Smooth muscle cell (in vitro differentiated cells): Measurements from ENCODE around the gene LIPC. TPM values are rescaled to one million over a fixed set of nuclear protein-coding genes. Genes with fewer than 3 reads are reported as not detected.

Experiments used
- DNase-seq: peaks from one replicate; lab custom pipeline; 2025; ENCODE audit not compliant: unreplicated experiment; lab: John Stamatoyannopoulos, UW
- H2AFZ ChIP-seq: fragments of 200-600 bp; sonication (generic); 2 replicates; pipeline ENCODE4 v1.6.0; 2016; ENCODE audit warnings: antibody characterized with exemption, low read depth, mild to moderate bottlenecking
- H3F3A ChIP-seq: fragments of 200-600 bp; sonication (generic); 2 replicates; pipeline ENCODE4 v1.6.0; 2017; ENCODE audit warnings: antibody characterized with exemption, low read depth
- H3K27ac ChIP-seq: fragments of 200-600 bp; sonication (generic); 2 replicates; pipeline ENCODE4 v1.5.1; 2016; ENCODE audit warnings: low read depth, mild to moderate bottlenecking
- H3K27me3 ChIP-seq: fragments of 200-600 bp; sonication (generic); 2 replicates; pipeline ENCODE4 v1.6.1; 2016; ENCODE audit warnings: low read depth, mild to moderate bottlenecking
- H3K36me3 ChIP-seq: fragments of 200-600 bp; sonication (generic); 2 replicates; pipeline ENCODE4 v1.5.1; 2016; ENCODE audit warnings: low read depth
- H3K4me1 ChIP-seq: fragments of 200-600 bp; sonication (generic); 2 replicates; pipeline ENCODE4 v1.5.1; 2016; ENCODE audit warnings: low read depth
- H3K4me2 ChIP-seq: fragments of 200-600 bp; sonication (generic); 2 replicates; pipeline ENCODE4 v1.6.0; 2016; ENCODE audit warnings: mild to moderate bottlenecking
- H3K4me3 ChIP-seq: fragments of 200-600 bp; sonication (generic); 2 replicates; pipeline ENCODE4 v1.5.1; 2016; ENCODE audit warnings: mild to moderate bottlenecking
- H3K79me2 ChIP-seq: fragments of 200-600 bp; sonication (generic); 2 replicates; pipeline ENCODE4 v1.6.0; 2016; ENCODE audit warnings: low read depth, mild to moderate bottlenecking
- H3K9ac ChIP-seq: fragments of 200-600 bp; sonication (generic); 2 replicates; pipeline ENCODE4 v1.6.0; 2016; ENCODE audit warnings: low read depth
- H3K9me3 ChIP-seq: fragments of 200-600 bp; sonication (generic); replicated peaks from 2 replicates; pipeline ENCODE4 v1.5.1; 2016; ENCODE audit warnings: low read depth
- H4K20me1 ChIP-seq: fragments of 200-600 bp; sonication (generic); 2 replicates; pipeline ENCODE4 v1.6.0; 2016; ENCODE audit warnings: low read depth
- WGBS: methylation state at CpG from one replicate; pipeline ENCODE4 v1.1.7; 2016; ENCODE audit warnings: low lambda C conversion rate; 5-methylcytosine and 5-hydroxymethylcytosine counted together
- polyA plus RNA-seq: library from polyadenylated mRNA; unstranded; fragments of >200 nt; fragmentation: Nextera tagmentation; extraction: Ambion mirVana; gene quantifications from 2 replicates; pipeline ENCODE4 v1.2.1, GENCODE V29; 2016
- total RNA-seq: library from RNA; depleted of rRNA; stranded (reverse); fragments of >200 nt; gene quantifications from 2 replicates; pipeline ENCODE4 v1.2.3, GENCODE V29; 2014
- TF ChIP-seq, protein P1 (sequence below): fragments of 200-600 bp; sonication (generic); IDR thresholded peaks from 2 replicates; pipeline ENCODE4 v1.5.1; 2017; ENCODE audit warnings: borderline replicate concordance, mild to moderate bottlenecking, antibody characterized with exemption; ENCODE audit not compliant: insufficient read depth, poor library complexity, severe bottlenecking

LIPC gene
- total and polyA plus RNA-seq, 2 experiments from 2014 or later: not detected

DNA sequence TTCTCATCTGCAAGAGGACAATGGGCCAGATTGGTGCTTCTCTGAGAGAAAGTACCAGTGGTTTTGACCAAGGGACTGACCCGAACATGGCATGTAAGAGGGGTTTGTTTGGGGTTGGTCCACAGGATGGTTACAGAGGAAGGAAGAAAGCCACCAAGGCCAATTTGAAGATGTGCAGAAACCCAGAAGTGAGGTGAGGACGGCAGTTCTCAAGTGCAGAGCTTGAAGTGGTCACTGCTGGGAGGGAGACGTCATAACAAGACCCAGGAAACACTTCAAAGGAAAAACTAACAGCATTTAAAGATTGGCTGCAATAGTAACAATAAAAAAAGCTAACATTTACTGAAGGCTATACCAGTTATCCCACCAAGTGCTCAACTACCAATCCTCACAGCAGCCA lies 29.1 kb downstream of the LIPC start:
- no peaks in the 10 kb centered on the region for H3F3A ChIP-seq
- no peaks in the 10 kb centered on the region for H3K4me1 ChIP-seq
- no peak overlapping the region for H3K27ac ChIP-seq
- no peaks in the 10 kb centered on the region for H4K20me1 ChIP-seq
- WGBS: 72% methylated on average over 3 of the region's 3 CpGs
- no peak overlapping the region for H3K4me3 ChIP-seq
- no peaks in the 10 kb centered on the region for H3K27me3 ChIP-seq
- no peak overlapping the region for H2AFZ ChIP-seq
- no peak overlapping the region for H3K4me2 ChIP-seq
- H3K36me3 ChIP-seq: no peaks in the 10 kb centered on the region
- TF ChIP-seq, protein P1, sequence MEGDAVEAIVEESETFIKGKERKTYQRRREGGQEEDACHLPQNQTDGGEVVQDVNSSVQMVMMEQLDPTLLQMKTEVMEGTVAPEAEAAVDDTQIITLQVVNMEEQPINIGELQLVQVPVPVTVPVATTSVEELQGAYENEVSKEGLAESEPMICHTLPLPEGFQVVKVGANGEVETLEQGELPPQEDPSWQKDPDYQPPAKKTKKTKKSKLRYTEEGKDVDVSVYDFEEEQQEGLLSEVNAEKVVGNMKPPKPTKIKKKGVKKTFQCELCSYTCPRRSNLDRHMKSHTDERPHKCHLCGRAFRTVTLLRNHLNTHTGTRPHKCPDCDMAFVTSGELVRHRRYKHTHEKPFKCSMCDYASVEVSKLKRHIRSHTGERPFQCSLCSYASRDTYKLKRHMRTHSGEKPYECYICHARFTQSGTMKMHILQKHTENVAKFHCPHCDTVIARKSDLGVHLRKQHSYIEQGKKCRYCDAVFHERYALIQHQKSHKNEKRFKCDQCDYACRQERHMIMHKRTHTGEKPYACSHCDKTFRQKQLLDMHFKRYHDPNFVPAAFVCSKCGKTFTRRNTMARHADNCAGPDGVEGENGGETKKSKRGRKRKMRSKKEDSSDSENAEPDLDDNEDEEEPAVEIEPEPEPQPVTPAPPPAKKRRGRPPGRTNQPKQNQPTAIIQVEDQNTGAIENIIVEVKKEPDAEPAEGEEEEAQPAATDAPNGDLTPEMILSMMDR: no peak
- no peak for DNase-seq
- H3K9ac ChIP-seq: no peak overlapping the region
- H3K9me3 ChIP-seq: no peaks in the 10 kb centered on the region
- H3K79me2 ChIP-seq: no peaks in the 10 kb centered on the region

DNA sequence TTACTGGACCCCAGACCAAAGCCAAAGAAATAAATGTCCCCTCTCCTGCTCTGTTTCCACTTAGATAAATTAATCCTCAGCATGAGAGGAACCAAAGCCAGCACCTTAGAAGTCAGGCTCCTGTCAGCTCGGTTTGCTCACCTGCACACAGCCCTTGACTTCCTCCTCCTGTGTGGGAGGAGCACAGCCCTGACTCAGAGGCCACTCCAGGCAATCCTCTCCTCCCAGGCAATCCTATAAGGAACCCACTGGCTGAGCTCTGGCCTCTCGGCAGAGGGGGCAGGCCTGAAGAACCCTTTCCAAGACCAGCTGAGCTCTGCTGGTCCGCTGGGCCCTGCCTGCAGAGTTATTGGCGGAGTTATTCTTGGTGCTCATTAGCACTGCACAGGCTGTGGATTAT lies 30.8 kb downstream of the LIPC start:
- no peaks in the 10 kb centered on the region for H4K20me1 ChIP-seq
- 50% methylated on average over 4 of the region's 4 CpGs for WGBS
- DNase-seq: no peak
- no peaks in the 10 kb centered on the region for H3K27me3 ChIP-seq
- H3K4me2 ChIP-seq: peak overlapping the region; percentile 11
- H3K27ac ChIP-seq: no peak overlapping the region
- TF ChIP-seq, protein P1: no peak
- no peak overlapping the region for H3K4me3 ChIP-seq
- peaks cover 8% of the 10 kb centered on the region for H3K4me1 ChIP-seq
- H2AFZ ChIP-seq: no peak overlapping the region
- no peaks in the 10 kb centered on the region for H3F3A ChIP-seq
- H3K9ac ChIP-seq: no peak overlapping the region
- no peaks in the 10 kb centered on the region for H3K79me2 ChIP-seq
- no peaks in the 10 kb centered on the region for H3K36me3 ChIP-seq
- no peaks in the 10 kb centered on the region for H3K9me3 ChIP-seq

DNA sequence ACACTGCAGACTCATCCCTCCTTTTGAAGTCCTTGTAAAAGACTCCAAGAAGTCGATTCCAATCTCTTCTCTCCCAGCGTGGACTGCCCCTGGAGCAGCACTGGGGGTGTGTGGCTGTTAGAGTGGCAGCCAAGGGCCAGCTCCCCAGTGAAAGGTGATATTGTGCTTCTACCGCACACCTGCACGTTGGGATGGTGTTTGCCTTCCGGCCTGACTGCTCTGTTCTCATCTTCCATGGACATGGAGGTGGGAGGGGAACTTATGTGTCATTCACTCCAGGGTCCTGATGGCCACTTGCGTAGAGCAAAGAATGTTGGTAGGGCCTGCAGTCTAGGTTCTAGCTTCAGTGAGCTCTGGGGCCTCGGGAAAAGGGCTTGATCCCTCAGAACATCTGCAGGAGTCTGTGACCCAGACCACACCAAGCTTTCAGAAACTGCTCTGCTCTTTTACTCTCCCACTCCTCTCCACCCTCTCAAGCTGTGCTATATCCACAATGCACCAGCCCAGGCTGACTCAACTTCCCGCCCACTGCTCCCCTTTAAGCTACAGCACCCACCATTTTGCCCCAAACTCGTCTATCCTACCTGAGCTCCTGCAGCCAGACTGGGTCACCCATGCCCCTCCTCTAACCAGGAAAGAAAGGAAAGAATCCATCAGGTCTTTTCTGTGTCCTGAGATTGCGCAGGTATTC lies 31.3 kb downstream of the LIPC start:
- no peak for DNase-seq
- Histone ChIP-seq H3F3A (no peaks in the 10 kb centered on the region), H3K9me3 (no peaks in the 10 kb centered on the region), H3K36me3 (no peaks in the 10 kb centered on the region), H3K79me2 (no peaks in the 10 kb centered on the region), H2AFZ (no peak overlapping the region), H3K27me3 (no peaks in the 10 kb centered on the region), H3K4me3 (no peak overlapping the region), H3K4me1 (peaks cover 12% of the 10 kb centered on the region), H3K4me2 (peak overlapping the region; percentile 11), H4K20me1 (no peaks in the 10 kb centered on the region), H3K9ac (no peak overlapping the region), H3K27ac (no peak overlapping the region)
- 73% methylated on average over 10 of the region's 10 CpGs for WGBS
- TF ChIP-seq, protein P1: no peak
